GM13976 (cell line): ENCODE data around the gene SOCS3.

ENCODE experiments used
- DNase-seq: peaks from one replicate; pipeline ENCODE4 v3.0.0; 2012; ENCODE audit warnings: low spot score
- CTCF ChIP-seq: IDR thresholded peaks from 2 replicates; pipeline ENCODE4 v1.5.1; 2012; ENCODE audit warnings: borderline replicate concordance, mild to moderate bottlenecking; ENCODE audit not compliant: insufficient read depth; ENCODE audit errors: extremely low read depth, missing control alignments, control extremely low read depth
- in situ Hi-C: fragments of 300-500 bp; cut with MboI; formaldehyde crosslinking; loops from one replicate; pipeline ENCODE4 v1.12.0; 2022; ENCODE audit warnings: low sequenced_read_pairs, mixed read lengths, inconsistent platforms; ENCODE audit not compliant: unreplicated experiment

SOCS3 gene

DNA sequence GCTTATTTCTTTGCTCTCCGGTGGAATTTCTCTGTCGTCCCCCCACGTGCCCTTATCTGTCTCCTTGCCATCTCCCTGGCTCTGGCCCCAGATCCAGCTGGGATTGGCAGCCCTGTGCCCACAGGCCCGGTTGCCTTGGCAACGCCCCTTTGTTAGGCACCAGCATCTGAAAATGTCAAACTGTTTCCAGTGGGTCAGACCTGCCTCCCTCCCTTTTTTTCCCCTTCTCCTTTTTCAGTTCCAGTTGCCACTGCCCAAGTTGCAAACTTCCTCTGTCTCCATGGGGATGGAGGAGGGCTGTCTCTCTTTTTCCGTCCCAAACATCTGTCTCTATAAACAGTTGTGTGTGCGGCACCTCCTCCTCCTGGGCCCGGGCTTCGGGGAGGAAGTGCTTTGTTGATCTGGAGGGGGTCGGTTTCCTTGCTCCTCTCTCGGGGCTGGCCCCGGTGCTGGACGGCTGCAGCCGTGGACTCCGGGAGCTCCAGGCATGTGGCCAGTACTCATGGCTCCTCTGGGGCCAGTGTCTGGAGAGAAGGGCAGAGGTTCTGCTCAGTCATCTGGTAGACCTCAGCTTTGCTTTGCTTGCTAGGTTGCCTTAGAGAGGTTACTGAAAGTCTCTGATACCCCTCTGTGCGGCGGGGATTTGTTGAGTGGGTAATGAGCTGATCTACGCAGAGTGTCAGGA lies 35.3 kb downstream of the SOCS3 start:
- in situ Hi-C loops: no loop called here
- no peak for DNase-seq
- no peak for TF ChIP-seq CTCF

GRCh38 chr17:78323826-78324390 lies 36.0 kb downstream of the SOCS3 start:
- TF ChIP-seq CTCF: no peak
- DNase-seq: no peak
- in situ Hi-C loops: no loop called here

DNA sequence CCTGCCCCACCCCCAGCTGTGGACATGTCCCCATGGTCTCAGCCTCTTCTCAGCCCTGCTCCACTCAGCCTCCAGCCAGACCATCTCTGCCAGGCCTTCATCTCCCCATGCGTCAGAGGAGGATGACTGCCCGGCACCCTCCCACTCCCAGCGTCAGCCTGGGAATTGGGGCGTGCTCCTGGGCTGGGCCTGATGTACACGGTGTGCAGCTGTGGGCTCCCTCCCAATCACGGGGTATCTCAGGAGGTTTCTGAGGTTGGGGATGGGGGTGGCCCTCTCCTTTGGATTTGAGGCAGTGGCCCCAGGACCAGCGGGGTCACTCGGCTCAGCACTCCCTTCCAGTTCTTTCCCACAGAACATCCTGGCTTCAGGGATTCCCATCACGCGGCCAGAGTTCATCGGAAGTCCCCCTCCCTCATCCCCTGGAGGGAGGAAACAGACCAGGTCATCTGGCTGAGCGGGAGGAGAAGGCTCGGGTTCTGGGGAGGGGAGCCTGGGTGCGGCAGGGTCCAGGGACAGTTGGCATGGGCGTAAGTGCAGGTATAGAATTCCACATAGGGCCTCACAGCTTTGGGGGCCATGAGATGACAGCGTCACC lies 36.9 kb downstream of the SOCS3 start:
- in situ Hi-C loops: no loop called here
- DNase-seq: no peak
- TF ChIP-seq CTCF: no peak

DNA sequence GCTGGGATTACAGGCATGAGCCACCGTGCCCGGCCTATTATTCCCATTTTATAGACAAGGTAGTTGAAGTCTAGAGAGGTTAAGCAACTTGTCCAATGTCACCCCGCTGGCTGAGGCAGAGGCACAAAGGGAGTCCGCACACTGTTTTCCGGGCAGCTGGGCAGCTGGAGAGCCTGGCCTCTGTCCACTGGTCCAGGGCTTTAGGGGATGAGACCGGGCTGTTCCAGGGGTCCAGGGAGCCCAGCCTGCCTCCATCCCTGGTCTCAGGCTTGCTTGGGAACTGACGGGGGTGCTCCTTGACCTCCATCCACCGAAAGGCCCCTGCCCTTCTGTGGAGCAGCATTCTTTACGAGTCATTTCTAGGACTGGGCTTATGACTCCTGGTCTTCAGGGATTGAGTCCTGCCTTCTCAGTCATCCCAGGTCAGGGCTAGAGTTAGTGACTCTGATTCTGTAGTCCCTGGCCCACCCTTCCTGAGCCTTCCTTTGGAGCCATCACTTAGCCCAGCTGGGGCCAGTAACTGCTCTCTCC lies 37.5 kb downstream of the SOCS3 start:
- in situ Hi-C loops: no loop called here
- DNase-seq: no peak
- no peak for TF ChIP-seq CTCF

DNA sequence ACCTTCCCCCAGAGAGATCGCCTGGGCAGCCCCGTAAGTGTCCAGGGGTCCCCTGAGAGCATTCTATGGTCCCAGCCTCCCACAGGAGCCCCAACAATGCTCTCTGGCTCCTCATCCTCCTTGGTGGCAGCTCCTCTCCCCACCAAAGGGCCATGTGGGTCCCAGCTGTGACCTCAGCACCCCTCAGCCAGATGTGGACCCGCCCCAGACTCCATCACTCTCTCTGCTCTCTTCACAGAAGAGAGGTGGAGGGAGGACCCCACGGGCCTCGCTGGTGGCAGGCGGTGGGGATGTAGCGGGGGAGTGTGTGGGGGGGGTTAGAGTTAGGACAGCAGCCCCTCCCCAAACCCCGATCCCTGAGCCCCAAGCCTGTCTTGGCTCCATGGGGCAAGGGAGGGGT lies 41.0 kb downstream of the SOCS3 start:
- in situ Hi-C loops: no loop called here
- no peak for TF ChIP-seq CTCF
- no peak for DNase-seq

DNA sequence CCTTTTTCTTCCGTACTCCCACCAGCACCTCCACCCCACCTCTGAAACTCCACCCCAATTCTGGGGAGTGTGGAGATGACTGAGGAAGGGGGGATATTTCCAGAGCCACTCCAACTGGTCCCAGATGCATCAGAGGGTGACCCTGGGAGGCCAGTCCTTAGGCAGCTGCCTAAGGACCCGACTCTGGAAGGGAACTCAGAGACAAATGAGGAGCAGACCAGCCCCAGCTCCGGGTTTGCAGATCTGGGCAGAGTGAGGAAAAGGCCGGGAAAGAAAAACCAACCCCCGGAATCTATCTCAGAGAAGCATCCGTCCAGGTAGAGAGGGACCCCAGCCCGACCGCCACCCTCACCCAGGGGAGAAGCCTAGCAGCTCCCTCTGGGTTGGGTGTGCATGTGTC lies 41.5 kb downstream of the SOCS3 start:
- in situ Hi-C loops: no loop called here
- DNase-seq: no peak
- TF ChIP-seq CTCF: no peak
